Transverse colon (tissue), 4 donors: Measurements from ENCODE around the gene PDZD8.

Experiments used
- CTCF ChIP-seq, 5 experiments: fragments of 200-600 bp in 3 of 5; fragments of 450-650 bp in 2 of 5; sonication (generic) in 3 of 5; IDR thresholded peaks; 1 replicate in 2 of 5; 2 replicates in 3 of 5; pipeline ENCODE4 v1.5.1; 2016 to 2017; ENCODE audit warnings: antibody characterized with exemption in 5 of 5, inconsistent platforms in 3 of 5, mild to moderate bottlenecking in 2 of 5, moderate library complexity in 1 of 5
- EP300 ChIP-seq: sonication (generic); formaldehyde crosslinking; IDR thresholded peaks from one replicate; pipeline ENCODE4 v1.6.1; 2017; ENCODE audit warnings: antibody characterized with exemption, low read depth
- POLR2A ChIP-seq: fragments of 450-650 bp; IDR thresholded peaks from one replicate; pipeline ENCODE4 v1.6.1; 2016; ENCODE audit warnings: antibody characterized with exemption, mild to moderate bottlenecking, moderate library complexity
- POLR2AphosphoS5 ChIP-seq, 3 donors: sonication (generic); formaldehyde crosslinking; IDR thresholded peaks; one replicate each; pipeline ENCODE4 v1.6.1; 2016; ENCODE audit warnings: antibody characterized with exemption in 3 of 3

GRCh38 chr10:117411479-117412399 is 36.5 kb upstream of the PDZD8 start:
- no peak for TF ChIP-seq CTCF (IDR thresholded peaks at IDR 0.05)
- TF ChIP-seq POLR2AphosphoS5 (IDR thresholded peaks at IDR 0.05) = no peak
- TF ChIP-seq EP300 = no peak
- TF ChIP-seq POLR2A = no peak
